GM18951 (cell line): ENCODE measurements around the gene MAPK10.

ENCODE experiments used
- POLR2A ChIP-seq: IDR thresholded peaks from 4 replicates; pipeline ENCODE4 v1.6.1; 2011; ENCODE audit warnings: mild to moderate bottlenecking; ENCODE audit not compliant: insufficient read length, insufficient read depth; ENCODE audit errors: extremely low read depth
- in situ Hi-C: fragments of 300-500 bp; cut with MboI; formaldehyde crosslinking; loops from one replicate; pipeline ENCODE4 v1.12.0; 2022; ENCODE audit warnings: low sequenced_read_pairs, mixed read lengths, inconsistent platforms; ENCODE audit not compliant: unreplicated experiment

MAPK10 gene

GRCh38 chr4:86004030-86004429 is 355.8 kb downstream of the MAPK10 start:
- no peak for TF ChIP-seq POLR2A
- in situ Hi-C loops, result no loop called here

- in situ Hi-C loops, result no loop called here
- no peak for TF ChIP-seq POLR2A
Measured at GRCh38 chr4:86001591-86001990, 358.3 kb downstream of the MAPK10 start.

- in situ Hi-C loops, result no loop called here
- TF ChIP-seq POLR2A, result no peak
Measured at GRCh38 chr4:85995361-85995760, 364.5 kb downstream of the MAPK10 start.

GRCh38 chr4:85994576-85994975 is 365.3 kb downstream of the MAPK10 start:
- in situ Hi-C loops, result no loop called here
- no peak for TF ChIP-seq POLR2A

- no peak for TF ChIP-seq POLR2A
- in situ Hi-C loops, result no loop called here
Measured at GRCh38 chr4:85993641-85994040, 366.2 kb downstream of the MAPK10 start.

GRCh38 chr4:85986266-85986665 is 373.6 kb downstream of the MAPK10 start:
- TF ChIP-seq POLR2A, result no peak
- in situ Hi-C loops, result no loop called here

GRCh38 chr4:85979276-85979675 is 380.6 kb downstream of the MAPK10 start:
- in situ Hi-C loops, result no loop called here
- TF ChIP-seq POLR2A, result no peak

- TF ChIP-seq POLR2A, result no peak
- in situ Hi-C loops, result loop anchor here (25.0 kb wide), 1 partner anchor 583 kb away; no protein-coding TSS in a partner anchor
Measured at GRCh38 chr4:85970535-85970934, 389.3 kb downstream of the MAPK10 start.

- no peak for TF ChIP-seq POLR2A
- in situ Hi-C loops, result loop anchor here (25.0 kb wide), 1 partner anchor 582 kb away; no protein-coding TSS in a partner anchor
Measured at GRCh38 chr4:85968945-85969819, 390.7 kb downstream of the MAPK10 start.

GRCh38 chr4:85967872-85968271 is 392.0 kb downstream of the MAPK10 start:
- in situ Hi-C loops, result loop anchor here (25.0 kb wide), 1 partner anchor 581 kb away; no protein-coding TSS in a partner anchor
- TF ChIP-seq POLR2A, result no peak

- in situ Hi-C loops, result loop anchor here (25.0 kb wide), 1 partner anchor 579 kb away; no protein-coding TSS in a partner anchor
- TF ChIP-seq POLR2A, result no peak
Measured at GRCh38 chr4:85966373-85966772, 393.5 kb downstream of the MAPK10 start.

GRCh38 chr4:85965529-85965928 is 394.3 kb downstream of the MAPK10 start:
- TF ChIP-seq POLR2A, result no peak
- in situ Hi-C loops, result loop anchor here (25.0 kb wide), 1 partner anchor 578 kb away; no protein-coding TSS in a partner anchor

GRCh38 chr4:85965017-85965416 is 394.8 kb downstream of the MAPK10 start:
- in situ Hi-C loops, result loop anchor here (25.0 kb wide), 1 partner anchor 578 kb away; no protein-coding TSS in a partner anchor

GRCh38 chr4:85964298-85964697 is 395.6 kb downstream of the MAPK10 start:
- no peak for TF ChIP-seq POLR2A
- in situ Hi-C loops, result loop anchor here (25.0 kb wide), 1 partner anchor 577 kb away; no protein-coding TSS in a partner anchor
